Fibroblast of the aortic adventitia (primary cell): ENCODE measurements around the gene SLC26A3. TPM values are rescaled to one million over a fixed set of nuclear protein-coding genes. Genes with fewer than 3 reads are reported as not detected.
A peak's percentile ranks its signal among the peaks of the same experiment; 100 is the strongest.
"Not testable (repeated sequence)": the region's sequence is repeated elsewhere in the genome, so short reads cannot be mapped to it uniquely, and the experiment has no call there.

Source experiments
- DNase-seq: peaks from one replicate; pipeline ENCODE4 v3.0.0-alpha.2; 2010; ENCODE audit warnings: low read depth
- H3K4me3 ChIP-seq: 2 replicates; pipeline ENCODE4 v1.5.1; 2011; ENCODE audit warnings: low read depth, mild to moderate bottlenecking, control low read depth, low read length, moderate library complexity
- CTCF ChIP-seq: IDR thresholded peaks from 2 replicates; pipeline ENCODE4 v1.5.1; 2011; ENCODE audit warnings: mild to moderate bottlenecking, low read length, control low read depth, inconsistent platforms; ENCODE audit not compliant: insufficient read depth
- total RNA-seq: library from RNA; depleted of rRNA; stranded (reverse); fragments of >200 nt; gene quantifications from 2 replicates; pipeline ENCODE4 v1.2.3, GENCODE V29; 2012; ENCODE audit warnings: low replicate concordance

Gene SLC26A3
- not detected in 2 replicates for total RNA-seq

- no peak for DNase-seq
- no peak within 1 kb of the TSS for H3K4me3 ChIP-seq
- no peak for TF ChIP-seq CTCF
These were observed at the start of gene SLC26A3 for GRCh38 chr7:107803009-107803610. Gene SLC26A3, minus strand, starts transcription at chr7:107803223. Its CDS starts 8,714 bp downstream, at chr7:107794509.

GRCh38 chr7:107850643-107851042, 47.6 kb upstream of the SLC26A3 start:
- no peak overlapping the region for H3K4me3 ChIP-seq
- peak; percentile 34 for DNase-seq
- no peak for TF ChIP-seq CTCF

GRCh38 chr7:107850216-107850615, 47.2 kb upstream of the SLC26A3 start:
- H3K4me3 ChIP-seq: no peak overlapping the region
- DNase-seq: no peak
- TF ChIP-seq CTCF: no peak

- not testable (repeated sequence) for H3K4me3 ChIP-seq, DNase-seq
These were observed 45.2 kb upstream of the SLC26A3 start for GRCh38 chr7:107848211-107848610.

DNA sequence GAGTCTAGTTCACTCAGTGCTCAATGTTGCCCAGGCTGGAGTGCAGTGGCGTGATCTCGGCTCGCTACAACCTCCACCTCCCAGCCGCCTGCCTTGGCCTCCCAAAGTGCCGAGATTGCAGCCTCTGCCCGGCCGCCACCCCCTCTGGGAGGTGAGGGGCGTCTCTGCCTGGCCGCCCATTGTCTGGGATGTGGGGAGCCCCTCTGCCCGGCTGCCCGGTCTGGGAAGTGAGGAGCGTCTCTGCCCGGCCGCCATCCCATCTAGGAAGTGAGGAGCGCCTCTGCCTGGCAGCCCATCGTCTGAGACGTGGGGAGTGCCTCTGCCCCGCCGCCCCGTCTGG, 44.8 kb upstream of the SLC26A3 start:
- H3K4me3 ChIP-seq, DNase-seq: not testable (repeated sequence)

GRCh38 chr7:107847168-107847835, 44.3 kb upstream of the SLC26A3 start:
- no peak overlapping the region for H3K4me3 ChIP-seq
- DNase-seq: no peak
- TF ChIP-seq CTCF: no peak

DNA sequence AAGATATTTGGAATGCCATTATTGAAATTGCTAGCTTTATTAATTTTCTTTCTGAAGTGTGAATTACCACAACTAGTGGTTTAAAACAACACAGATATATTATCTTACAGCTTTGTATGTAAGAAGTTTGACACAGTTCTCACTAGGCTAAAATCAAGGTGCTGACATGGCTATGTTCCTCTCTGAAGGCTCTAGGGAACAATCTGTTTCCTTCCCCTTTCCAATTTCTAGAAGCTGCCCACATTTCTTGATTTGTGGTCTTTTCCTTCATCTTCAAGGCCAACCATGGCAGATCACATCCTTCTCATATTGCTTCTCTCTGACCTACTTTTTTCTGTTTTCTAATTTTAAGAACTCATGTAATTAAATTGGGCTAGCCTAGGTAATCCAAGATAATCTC, 43.3 kb upstream of the SLC26A3 start:
- no peak overlapping the region for H3K4me3 ChIP-seq
- DNase-seq: no peak
- no peak for TF ChIP-seq CTCF

- H3K4me3 ChIP-seq: no peak overlapping the region
- DNase-seq: no peak
- no peak for TF ChIP-seq CTCF
These were observed 40.2 kb upstream of the SLC26A3 start for GRCh38 chr7:107843184-107843583.
